Activated CD4-positive, alpha-beta T cell treated with anti-CD3 and anti-CD28 coated beads, Interleukin-2, Interleukin-4, amounts not matched to agents 100 ng/mL and 50 ng/mL, durations not matched to agents 16 hours and 8 hours (primary cell): Measurements from ENCODE around the gene TET2.
A peak's percentile ranks its signal among the peaks of the same experiment; 100 is the strongest.
"Not testable (repeated sequence)": the region's sequence is repeated elsewhere in the genome, so short reads cannot be mapped to it uniquely, and the experiment has no call there.

ENCODE experiments used
- DNase-seq: peaks from one replicate; pipeline ENCODE4 v3.0.0-alpha.2; 2020; ENCODE audit warnings: low spot score

TET2 gene

GRCh38 chr4:105291925-105292324 lies 145.2 kb downstream of the TET2 start:
- DNase-seq = no peak

GRCh38 chr4:105293360-105293759 lies 146.7 kb downstream of the TET2 start:
- DNase-seq = no peak

GRCh38 chr4:105296672-105297071 lies 150.0 kb downstream of the TET2 start:
- no peak for DNase-seq

- not testable (repeated sequence) for DNase-seq
These were observed 152.4 kb downstream of the TET2 start for GRCh38 chr4:105299027-105299426.

GRCh38 chr4:105304085-105304484 lies 157.4 kb downstream of the TET2 start:
- no peak for DNase-seq

GRCh38 chr4:105305019-105305836 lies 158.6 kb downstream of the TET2 start:
- peak; percentile 62 for DNase-seq

- peak; percentile 94 for DNase-seq
These were observed 159.6 kb downstream of the TET2 start for GRCh38 chr4:105306158-105306781.

GRCh38 chr4:105306820-105307219 lies 160.1 kb downstream of the TET2 start:
- DNase-seq = no peak

- no peak for DNase-seq
These were observed 171.8 kb downstream of the TET2 start for GRCh38 chr4:105318486-105318885.

- peak; percentile 55 for DNase-seq
These were observed 180.5 kb downstream of the TET2 start for GRCh38 chr4:105327222-105327621.

GRCh38 chr4:105327956-105328355 lies 181.3 kb downstream of the TET2 start:
- no peak for DNase-seq

GRCh38 chr4:105329081-105329480 lies 182.4 kb downstream of the TET2 start:
- no peak for DNase-seq
